ENCODE results near the gene DBT. TPM values are rescaled to one million over a fixed set of nuclear protein-coding genes. Genes with fewer than 3 reads are reported as not detected.
"Not testable (repeated sequence)": the region's sequence is repeated elsewhere in the genome, so short reads cannot be mapped to it uniquely, and the experiment has no call there.

Gene DBT
- polyA plus RNA-seq, 1 donor (not counting 4 experiments of a cell fraction or from before 2014, with no cell fraction given) = 16.3 TPM

DNA sequence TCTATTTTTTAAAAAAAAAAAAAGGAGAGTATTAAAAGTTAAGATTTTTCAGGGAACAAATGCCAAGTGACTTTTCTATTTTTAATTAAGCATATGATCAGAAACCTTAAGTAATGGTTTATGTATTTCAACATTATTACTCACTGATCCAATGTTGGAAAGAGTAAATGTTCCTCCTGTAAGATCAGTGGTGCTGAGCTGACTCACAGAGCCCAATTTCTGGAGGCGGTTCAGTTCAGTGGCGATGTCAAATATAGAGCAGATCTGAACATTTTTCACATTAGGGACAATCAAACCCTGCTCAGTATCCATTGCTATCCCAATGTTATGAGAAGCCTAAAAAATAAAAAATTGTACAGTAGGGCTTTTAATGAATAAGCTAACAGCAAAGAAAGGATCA, 43.3 kb downstream of the DBT start:
- Histone ChIP-seq H3K4me3 (ENCODE audit: control insufficient read depth in 2 of 3, extremely low read depth in 1 of 3, insufficient read depth in 2 of 3, low read depth in 1 of 3, low read length in 3 of 3) (no peak overlapping the region), H3K9me3 (ENCODE audit: control insufficient read depth, low read depth, low read length) (no peaks in the 10 kb centered on the region), H3K4me2 (ENCODE audit: control insufficient read depth, extremely low read depth, insufficient read depth, low read depth, low read length) (no peak overlapping the region), H3K36me3 (ENCODE audit: control insufficient read depth in 2 of 2, extremely low read depth in 1 of 2, insufficient read depth in 2 of 2, low read length in 2 of 2) (no peaks in the 10 kb centered on the region), H3K79me2 (ENCODE audit: control insufficient read depth, insufficient read depth, low read length) (no peaks in the 10 kb centered on the region), H3K27me3 (ENCODE audit: control insufficient read depth, extremely low read depth, insufficient read depth, low read length) (no peaks in the 10 kb centered on the region), H4K20me1 (ENCODE audit: control insufficient read depth, extremely low read depth, insufficient read depth, low read length) (no peaks in the 10 kb centered on the region), H3K9ac (ENCODE audit: control insufficient read depth, extremely low read depth, insufficient read depth, low read length) (no peak overlapping the region), H3K9me1 (ENCODE audit: control insufficient read depth, extremely low read depth, insufficient read depth, low read length) (no peaks in the 10 kb centered on the region), H2AFZ (ENCODE audit: control insufficient read depth, low read length) (no peak overlapping the region), H3K4me1 (ENCODE audit: control insufficient read depth, extremely low read depth, insufficient read depth, low read length) (no peaks in the 10 kb centered on the region), H3K27ac (ENCODE audit: control insufficient read depth, insufficient read depth, low read length) (no peak overlapping the region)
- dilution Hi-C loops (cut with MboI; ENCODE audit: extremely low pct_ligation_motif_present, low sequenced_read_pairs) = no loop called here
- TF ChIP-seq, protein P1, sequence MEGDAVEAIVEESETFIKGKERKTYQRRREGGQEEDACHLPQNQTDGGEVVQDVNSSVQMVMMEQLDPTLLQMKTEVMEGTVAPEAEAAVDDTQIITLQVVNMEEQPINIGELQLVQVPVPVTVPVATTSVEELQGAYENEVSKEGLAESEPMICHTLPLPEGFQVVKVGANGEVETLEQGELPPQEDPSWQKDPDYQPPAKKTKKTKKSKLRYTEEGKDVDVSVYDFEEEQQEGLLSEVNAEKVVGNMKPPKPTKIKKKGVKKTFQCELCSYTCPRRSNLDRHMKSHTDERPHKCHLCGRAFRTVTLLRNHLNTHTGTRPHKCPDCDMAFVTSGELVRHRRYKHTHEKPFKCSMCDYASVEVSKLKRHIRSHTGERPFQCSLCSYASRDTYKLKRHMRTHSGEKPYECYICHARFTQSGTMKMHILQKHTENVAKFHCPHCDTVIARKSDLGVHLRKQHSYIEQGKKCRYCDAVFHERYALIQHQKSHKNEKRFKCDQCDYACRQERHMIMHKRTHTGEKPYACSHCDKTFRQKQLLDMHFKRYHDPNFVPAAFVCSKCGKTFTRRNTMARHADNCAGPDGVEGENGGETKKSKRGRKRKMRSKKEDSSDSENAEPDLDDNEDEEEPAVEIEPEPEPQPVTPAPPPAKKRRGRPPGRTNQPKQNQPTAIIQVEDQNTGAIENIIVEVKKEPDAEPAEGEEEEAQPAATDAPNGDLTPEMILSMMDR (optimal IDR thresholded peaks at IDR 0.05 in 1 of 3, IDR thresholded peaks at IDR 0.05 in 1 of 3, conservative IDR thresholded peaks at IDR 0.05 in 1 of 3; ENCODE audit: extremely low read depth in 1 of 3, insufficient read depth in 2 of 3, low read length in 3 of 3) = no peak
- no peak for TF ChIP-seq EZH2 (IDR thresholded peaks at IDR 0.05; ENCODE audit: low read length)
- FAIRE-seq (no peak), DNase-seq (ENCODE audit: low read depth, low spot score) (no peak)

DNA sequence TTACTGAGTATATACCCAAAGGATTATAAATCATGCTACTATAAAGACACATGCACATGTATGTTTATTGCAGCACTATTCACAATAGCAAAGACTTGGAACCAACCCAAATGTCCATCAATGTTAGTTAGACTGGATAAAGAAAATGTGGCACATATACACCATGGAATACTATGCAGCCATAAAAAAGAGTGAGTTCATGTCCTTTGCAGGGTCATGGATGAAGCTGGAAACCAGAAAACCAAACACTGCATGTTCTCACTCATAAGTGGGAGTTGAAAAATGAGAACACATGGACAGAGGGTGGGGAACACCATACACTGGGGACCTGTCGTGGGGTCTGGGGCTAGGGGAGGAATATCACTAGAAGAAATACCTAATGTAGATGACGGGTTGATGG, 44.0 kb downstream of the DBT start:
- H2AFZ ChIP-seq (ENCODE audit: control insufficient read depth, low read length); DNase-seq (ENCODE audit: low read depth, low spot score); H3K4me2 ChIP-seq (ENCODE audit: control insufficient read depth, extremely low read depth, insufficient read depth, low read depth, low read length); H3K9me3 ChIP-seq (ENCODE audit: control insufficient read depth, low read depth, low read length); H3K4me3 ChIP-seq (ENCODE audit: control insufficient read depth in 2 of 3, extremely low read depth in 1 of 3, insufficient read depth in 2 of 3, low read depth in 1 of 3, low read length in 3 of 3); FAIRE-seq; H3K9me1 ChIP-seq (ENCODE audit: control insufficient read depth, extremely low read depth, insufficient read depth, low read length); H4K20me1 ChIP-seq (ENCODE audit: control insufficient read depth, extremely low read depth, insufficient read depth, low read length); dilution Hi-C loops (cut with MboI; ENCODE audit: extremely low pct_ligation_motif_present, low sequenced_read_pairs); H3K36me3 ChIP-seq (ENCODE audit: control insufficient read depth in 2 of 2, extremely low read depth in 1 of 2, insufficient read depth in 2 of 2, low read length in 2 of 2); H3K27ac ChIP-seq (ENCODE audit: control insufficient read depth, insufficient read depth, low read length); H3K9ac ChIP-seq (ENCODE audit: control insufficient read depth, extremely low read depth, insufficient read depth, low read length); H3K27me3 ChIP-seq (ENCODE audit: control insufficient read depth, extremely low read depth, insufficient read depth, low read length); H3K79me2 ChIP-seq (ENCODE audit: control insufficient read depth, insufficient read depth, low read length); H3K4me1 ChIP-seq (ENCODE audit: control insufficient read depth, extremely low read depth, insufficient read depth, low read length): not testable (repeated sequence)

DNA sequence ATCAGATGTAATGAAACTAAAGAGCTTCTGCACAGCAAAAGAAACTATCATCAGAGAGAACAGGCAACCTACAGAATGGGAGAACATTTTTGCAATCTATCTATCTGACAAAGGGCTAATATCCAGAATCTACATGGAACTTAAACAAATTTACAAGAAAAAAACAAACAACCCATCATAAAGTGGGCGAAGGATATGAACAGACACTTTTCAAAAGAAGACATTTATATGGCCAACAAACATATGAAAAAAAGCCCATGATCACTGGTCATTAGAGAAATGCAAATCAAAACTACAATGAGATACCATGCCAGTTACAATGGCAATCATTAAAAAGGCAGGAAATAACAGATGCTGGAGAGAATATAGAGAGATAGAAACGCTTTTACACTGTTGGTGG, 44.5 kb downstream of the DBT start:
- H3K9me1 ChIP-seq (ENCODE audit: control insufficient read depth, extremely low read depth, insufficient read depth, low read length); H3K27ac ChIP-seq (ENCODE audit: control insufficient read depth, insufficient read depth, low read length); H3K4me3 ChIP-seq (ENCODE audit: control insufficient read depth in 2 of 3, extremely low read depth in 1 of 3, insufficient read depth in 2 of 3, low read depth in 1 of 3, low read length in 3 of 3); H3K36me3 ChIP-seq (ENCODE audit: control insufficient read depth in 2 of 2, extremely low read depth in 1 of 2, insufficient read depth in 2 of 2, low read length in 2 of 2); dilution Hi-C loops (cut with MboI; ENCODE audit: extremely low pct_ligation_motif_present, low sequenced_read_pairs); H3K9ac ChIP-seq (ENCODE audit: control insufficient read depth, extremely low read depth, insufficient read depth, low read length); H4K20me1 ChIP-seq (ENCODE audit: control insufficient read depth, extremely low read depth, insufficient read depth, low read length); FAIRE-seq; H2AFZ ChIP-seq (ENCODE audit: control insufficient read depth, low read length); H3K9me3 ChIP-seq (ENCODE audit: control insufficient read depth, low read depth, low read length); H3K79me2 ChIP-seq (ENCODE audit: control insufficient read depth, insufficient read depth, low read length); H3K4me1 ChIP-seq (ENCODE audit: control insufficient read depth, extremely low read depth, insufficient read depth, low read length); H3K27me3 ChIP-seq (ENCODE audit: control insufficient read depth, extremely low read depth, insufficient read depth, low read length); DNase-seq (ENCODE audit: low read depth, low spot score); H3K4me2 ChIP-seq (ENCODE audit: control insufficient read depth, extremely low read depth, insufficient read depth, low read depth, low read length): not testable (repeated sequence)

GRCh38 chr1:100202703-100203102, 46.9 kb downstream of the DBT start:
- H3K9ac ChIP-seq (ENCODE audit: control insufficient read depth, extremely low read depth, insufficient read depth, low read length); H3K9me3 ChIP-seq (ENCODE audit: control insufficient read depth, low read depth, low read length); H3K4me2 ChIP-seq (ENCODE audit: control insufficient read depth, extremely low read depth, insufficient read depth, low read depth, low read length); H4K20me1 ChIP-seq (ENCODE audit: control insufficient read depth, extremely low read depth, insufficient read depth, low read length); H2AFZ ChIP-seq (ENCODE audit: control insufficient read depth, low read length); DNase-seq (ENCODE audit: low read depth, low spot score); H3K79me2 ChIP-seq (ENCODE audit: control insufficient read depth, insufficient read depth, low read length); FAIRE-seq; dilution Hi-C loops (cut with MboI; ENCODE audit: extremely low pct_ligation_motif_present, low sequenced_read_pairs); H3K27ac ChIP-seq (ENCODE audit: control insufficient read depth, insufficient read depth, low read length); H3K4me1 ChIP-seq (ENCODE audit: control insufficient read depth, extremely low read depth, insufficient read depth, low read length); H3K9me1 ChIP-seq (ENCODE audit: control insufficient read depth, extremely low read depth, insufficient read depth, low read length); H3K27me3 ChIP-seq (ENCODE audit: control insufficient read depth, extremely low read depth, insufficient read depth, low read length); H3K36me3 ChIP-seq (ENCODE audit: control insufficient read depth in 2 of 2, extremely low read depth in 1 of 2, insufficient read depth in 2 of 2, low read length in 2 of 2); H3K4me3 ChIP-seq (ENCODE audit: control insufficient read depth in 2 of 3, extremely low read depth in 1 of 3, insufficient read depth in 2 of 3, low read depth in 1 of 3, low read length in 3 of 3): not testable (repeated sequence)

Measured in keratinocyte (primary cell).